Measurements from ENCODE around the gene ZNF106.

DNA sequence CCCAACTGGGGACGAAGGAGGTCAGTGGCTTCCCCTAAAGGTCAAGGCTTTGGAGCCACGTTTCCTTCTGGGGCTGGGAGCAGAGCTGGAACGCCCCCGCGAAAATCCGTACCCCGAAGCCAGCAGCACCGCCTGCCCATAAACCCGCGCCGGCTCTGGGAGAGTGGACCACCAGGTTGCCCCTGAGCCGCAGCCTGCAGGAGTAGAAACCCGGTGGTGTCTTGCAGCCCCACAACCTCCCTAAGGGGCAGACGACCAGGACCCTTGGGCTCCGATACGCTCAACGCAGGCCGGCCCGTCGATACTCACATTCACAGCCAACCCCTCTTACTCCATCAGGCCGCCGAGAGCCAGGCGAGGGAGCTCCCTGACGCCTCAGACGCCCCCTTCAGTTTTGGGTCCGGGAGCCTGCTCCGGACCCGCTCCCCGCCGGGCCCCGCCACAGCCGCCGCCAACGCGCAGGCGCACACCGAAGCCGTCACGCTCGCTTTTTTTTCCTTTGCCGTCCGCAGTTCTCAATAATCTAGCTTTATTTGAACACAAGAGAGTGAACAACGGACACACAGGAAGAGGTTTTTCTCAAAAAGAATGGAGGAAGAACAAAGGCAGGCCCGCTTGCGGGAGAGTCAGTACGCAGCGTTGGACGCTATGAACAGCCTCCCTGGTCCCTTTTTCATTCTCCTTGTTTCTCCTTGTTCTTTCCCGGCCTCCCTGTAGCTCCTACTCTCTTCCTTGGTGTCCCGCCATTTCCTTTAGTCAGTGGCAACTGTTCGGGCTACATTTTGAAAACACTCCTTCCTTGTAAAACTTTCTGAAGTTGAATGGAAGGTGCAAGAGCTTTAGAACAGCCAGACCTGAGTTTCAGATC is at the start of gene ZNF106:
- TF ChIP-seq, protein P1, sequence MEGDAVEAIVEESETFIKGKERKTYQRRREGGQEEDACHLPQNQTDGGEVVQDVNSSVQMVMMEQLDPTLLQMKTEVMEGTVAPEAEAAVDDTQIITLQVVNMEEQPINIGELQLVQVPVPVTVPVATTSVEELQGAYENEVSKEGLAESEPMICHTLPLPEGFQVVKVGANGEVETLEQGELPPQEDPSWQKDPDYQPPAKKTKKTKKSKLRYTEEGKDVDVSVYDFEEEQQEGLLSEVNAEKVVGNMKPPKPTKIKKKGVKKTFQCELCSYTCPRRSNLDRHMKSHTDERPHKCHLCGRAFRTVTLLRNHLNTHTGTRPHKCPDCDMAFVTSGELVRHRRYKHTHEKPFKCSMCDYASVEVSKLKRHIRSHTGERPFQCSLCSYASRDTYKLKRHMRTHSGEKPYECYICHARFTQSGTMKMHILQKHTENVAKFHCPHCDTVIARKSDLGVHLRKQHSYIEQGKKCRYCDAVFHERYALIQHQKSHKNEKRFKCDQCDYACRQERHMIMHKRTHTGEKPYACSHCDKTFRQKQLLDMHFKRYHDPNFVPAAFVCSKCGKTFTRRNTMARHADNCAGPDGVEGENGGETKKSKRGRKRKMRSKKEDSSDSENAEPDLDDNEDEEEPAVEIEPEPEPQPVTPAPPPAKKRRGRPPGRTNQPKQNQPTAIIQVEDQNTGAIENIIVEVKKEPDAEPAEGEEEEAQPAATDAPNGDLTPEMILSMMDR (IDR thresholded peaks at IDR 0.05) = peak in 1 of 6 experiments; percentile 9
- peak; percentile 47 to 90 for TF ChIP-seq POLR2A (IDR thresholded peaks at IDR 0.05)
